ENCODE results near the gene INPP4B.
"Not testable (repeated sequence)": the region's sequence is repeated elsewhere in the genome, so short reads cannot be mapped to it uniquely, and the experiment has no call there.

The INPP4B gene

DNA sequence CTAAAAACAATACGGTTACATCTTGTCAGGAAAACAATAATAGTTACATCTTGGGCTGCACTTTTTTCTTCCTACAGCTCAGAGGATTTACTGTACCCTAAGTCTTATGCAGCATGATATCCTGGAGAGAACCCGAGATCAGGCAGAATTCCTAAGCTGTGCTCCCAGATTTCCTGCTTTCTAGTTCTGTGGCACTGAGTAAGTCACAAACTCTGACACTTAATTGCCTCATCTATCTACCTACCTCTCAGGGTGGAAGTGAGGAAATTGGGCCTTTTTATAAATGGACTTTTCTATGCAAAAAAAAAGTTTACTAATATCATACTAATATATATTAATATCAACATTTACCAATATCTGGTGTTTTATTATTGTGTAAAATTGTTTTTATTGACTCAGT is 438.5 kb downstream of the INPP4B start:
- peak overlapping the region; percentile 79 for H3K4me3 Mint-ChIP-seq

DNA sequence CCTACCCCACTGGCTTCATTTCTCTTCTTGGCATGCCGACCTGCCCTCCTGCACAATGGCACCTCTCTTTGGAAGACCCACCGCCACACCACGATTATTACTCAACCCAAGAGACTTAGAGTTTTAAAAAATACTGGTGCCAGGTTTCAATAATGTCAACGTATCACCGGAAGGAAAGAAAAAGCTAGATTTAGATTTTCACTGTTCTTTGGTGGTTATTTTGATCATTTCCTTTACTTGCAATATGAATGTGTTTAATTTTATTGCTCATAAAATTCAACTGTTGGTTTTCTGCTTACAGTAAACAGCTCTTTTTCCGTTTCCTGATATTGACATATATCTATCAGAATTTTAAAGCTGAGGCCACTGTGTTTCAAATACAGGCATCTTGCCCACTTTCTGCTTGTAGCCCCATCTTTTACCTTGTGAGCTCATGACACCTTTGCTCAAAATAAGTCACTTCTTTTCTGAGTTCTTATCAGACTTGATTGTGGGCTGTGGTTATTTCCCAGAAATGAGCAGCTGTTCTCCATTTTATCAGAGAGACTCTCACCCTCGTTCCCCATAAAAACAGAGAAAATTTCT is 439.1 kb downstream of the INPP4B start:
- peak overlapping the region; percentile 94 for H3K27ac Mint-ChIP-seq
- H3K9me3 Mint-ChIP-seq: no peaks in the 10 kb centered on the region
- peak overlapping the region; percentile 79 for H3K4me3 Mint-ChIP-seq
- peak in 1 of 2 donors; percentile 67 for DNase-seq (ENCODE audit: low spot score in 2 of 2)
- H3K36me3 Mint-ChIP-seq: peaks cover 44% of the 10 kb centered on the region
- H3K4me1 Mint-ChIP-seq: peaks cover 38% of the 10 kb centered on the region
- ATAC-seq: peak; percentile 73

More for the DNA sequence above, 438.5 kb downstream of the INPP4B start:
- DNase-seq (ENCODE audit: low spot score in 2 of 2) (no peak), ATAC-seq (no peak)
- peaks cover 38% of the 10 kb centered on the region for H3K36me3 Mint-ChIP-seq
- H3K27ac Mint-ChIP-seq: peak overlapping the region; percentile 94
- H3K4me1 Mint-ChIP-seq: peaks cover 40% of the 10 kb centered on the region
- no peaks in the 10 kb centered on the region for H3K9me3 Mint-ChIP-seq

DNA sequence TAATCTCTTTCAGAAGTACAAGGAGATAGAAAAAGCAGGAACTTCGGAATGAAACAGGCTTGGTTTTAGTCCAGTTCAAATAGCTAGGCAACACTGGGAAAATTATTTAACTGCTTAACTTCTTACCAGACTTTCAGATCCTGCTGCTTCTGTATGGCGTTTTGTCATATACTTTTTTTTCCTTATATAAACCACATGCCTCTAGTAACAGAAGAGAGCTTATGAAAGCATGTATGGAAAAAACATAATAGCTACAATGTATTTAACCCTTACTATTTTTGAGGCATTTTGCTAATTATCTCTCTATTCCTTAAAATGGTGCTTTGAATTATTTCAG is 439.6 kb downstream of the INPP4B start:
- peaks cover 38% of the 10 kb centered on the region for H3K4me1 Mint-ChIP-seq
- peak overlapping the region; percentile 79 for H3K4me3 Mint-ChIP-seq
- ATAC-seq: no peak

DNA sequence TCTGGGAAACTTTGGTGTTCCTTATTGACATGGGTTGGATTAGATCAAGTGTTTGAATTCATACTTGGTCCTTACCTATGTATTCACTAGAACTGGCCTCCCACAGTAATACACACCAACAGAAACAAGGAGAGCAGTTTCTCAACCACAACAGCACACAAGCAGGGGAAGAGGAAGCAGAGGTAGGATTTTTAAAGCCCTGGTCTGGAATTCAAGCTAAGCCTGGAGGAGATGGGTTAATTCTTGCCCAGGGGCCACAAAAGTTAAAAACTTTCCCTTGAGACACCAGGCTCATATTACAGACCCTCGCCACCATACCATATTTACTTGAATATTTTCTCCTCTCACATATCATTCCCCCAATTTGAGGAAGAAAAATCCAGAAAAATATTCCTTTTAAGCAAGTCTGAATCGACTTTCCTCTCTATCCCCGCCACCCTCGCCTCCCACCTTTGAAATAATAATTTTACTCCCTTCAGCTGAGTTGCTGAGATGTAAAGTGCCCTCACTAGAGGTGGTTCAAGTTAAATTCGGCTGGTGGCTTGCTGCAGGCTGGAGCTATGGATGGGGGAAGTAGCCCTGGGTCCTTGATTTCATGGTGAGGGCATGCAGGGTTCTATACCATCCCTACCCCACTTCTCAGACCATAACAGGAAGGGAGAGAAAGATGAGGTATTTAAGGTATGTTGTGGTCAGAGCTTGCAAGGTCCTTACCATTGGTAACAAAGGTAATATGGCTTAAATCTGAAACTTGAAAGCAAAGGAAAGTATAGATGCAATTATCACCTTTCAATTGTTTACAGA is 440.2 kb downstream of the INPP4B start:
- Mint-ChIP-seq H3K4me3 (peak overlapping the region; percentile 79), H3K36me3 (peaks cover 50% of the 10 kb centered on the region), H3K9me3 (no peaks in the 10 kb centered on the region), H3K4me1 (peaks cover 42% of the 10 kb centered on the region), H3K27ac (peak overlapping the region; percentile 94)
- no peak for DNase-seq (ENCODE audit: low spot score in 2 of 2)
- ATAC-seq: no peak

More for the DNA sequence above, 439.6 kb downstream of the INPP4B start:
- Mint-ChIP-seq H3K9me3 (no peaks in the 10 kb centered on the region), H3K27ac (peak overlapping the region; percentile 94), H3K36me3 (peaks cover 50% of the 10 kb centered on the region)
- DNase-seq (ENCODE audit: low spot score in 2 of 2): no peak

DNA sequence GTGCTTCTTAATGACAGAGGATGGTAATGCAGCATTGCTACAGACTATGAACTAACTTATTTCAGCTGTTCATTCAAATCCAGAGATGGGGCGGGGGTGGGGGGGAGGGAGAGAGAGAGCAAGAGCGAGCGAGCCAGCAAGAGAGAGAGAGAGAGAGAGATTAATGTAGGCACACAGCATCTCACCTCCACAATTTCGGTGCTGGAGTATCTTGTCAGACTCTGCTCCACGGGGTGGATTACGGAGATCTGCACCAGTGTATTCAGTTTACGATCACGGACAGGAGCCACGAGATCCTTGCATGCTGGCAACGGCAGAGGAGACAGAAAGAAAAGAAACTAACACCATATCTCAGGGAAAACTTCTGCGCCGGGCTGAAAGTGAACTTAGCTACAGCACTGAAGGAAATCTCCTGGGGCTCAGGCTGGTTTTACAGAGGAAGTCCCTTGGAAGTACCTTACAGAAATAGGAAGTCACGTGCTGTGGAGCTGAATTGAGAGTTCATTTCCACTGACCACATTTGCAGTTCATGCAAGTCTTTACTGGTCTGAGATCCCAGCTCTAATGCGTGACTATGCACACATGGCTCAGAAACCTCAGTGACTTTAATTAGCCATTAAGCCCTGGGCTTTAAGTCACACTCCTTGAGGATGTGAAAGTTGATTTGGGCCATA is 440.9 kb downstream of the INPP4B start:
- ATAC-seq (peak; percentile 74), DNase-seq (ENCODE audit: low spot score in 2 of 2) (peak; percentile 30 to 83)
- H3K4me1 Mint-ChIP-seq: peaks cover 45% of the 10 kb centered on the region
- H3K36me3 Mint-ChIP-seq: peaks cover 50% of the 10 kb centered on the region
- no peaks in the 10 kb centered on the region for H3K9me3 Mint-ChIP-seq
- peak overlapping the region; percentile 79 for H3K4me3 Mint-ChIP-seq
- H3K27ac Mint-ChIP-seq: peak overlapping the region; percentile 94

DNA sequence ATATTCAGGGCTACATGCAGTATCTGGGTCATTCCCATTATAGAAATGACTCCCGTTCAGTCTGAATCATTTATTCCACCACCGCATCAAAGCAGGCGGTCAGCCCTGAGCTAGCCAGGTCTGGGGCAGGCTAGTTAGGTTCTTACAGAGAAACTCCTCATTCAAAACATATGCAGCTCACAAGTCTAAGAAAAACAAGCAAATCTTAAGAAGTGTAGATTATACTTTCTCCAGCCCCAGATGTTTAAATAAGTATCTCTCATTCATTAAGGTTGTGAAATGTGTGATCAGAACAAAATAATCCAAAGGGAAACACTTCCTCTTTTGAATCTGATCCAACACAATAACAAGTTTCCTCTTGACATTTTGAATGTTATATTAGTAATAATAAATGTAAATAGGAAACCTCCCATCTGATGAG is 441.9 kb downstream of the INPP4B start:
- H3K9me3 Mint-ChIP-seq: no peaks in the 10 kb centered on the region
- peaks cover 58% of the 10 kb centered on the region for H3K36me3 Mint-ChIP-seq
- H3K27ac Mint-ChIP-seq: peak overlapping the region; percentile 94
- H3K4me1 Mint-ChIP-seq: peaks cover 55% of the 10 kb centered on the region
- DNase-seq (ENCODE audit: low spot score in 2 of 2) (no peak), ATAC-seq (peak; percentile 54)
- peak overlapping the region; percentile 79 for H3K4me3 Mint-ChIP-seq

DNA sequence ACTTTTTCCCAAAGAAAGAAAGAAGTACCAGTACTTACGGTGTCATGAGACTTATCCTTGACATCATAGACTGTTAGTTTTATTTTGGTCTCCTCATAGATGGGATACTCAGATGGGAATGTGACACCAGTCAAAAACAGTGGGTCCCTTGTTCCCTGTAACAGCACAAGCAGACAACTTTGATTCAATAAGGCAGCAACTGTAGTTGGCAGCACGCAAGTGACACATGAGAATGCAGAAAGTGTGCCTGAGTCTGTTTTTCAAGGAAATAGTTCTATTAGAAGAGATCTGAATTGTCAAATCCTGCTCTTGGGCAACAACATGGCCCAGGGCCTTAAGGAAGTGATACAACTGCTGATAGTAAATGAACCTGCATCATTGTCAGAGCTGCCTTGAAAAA is 443.2 kb downstream of the INPP4B start:
- Mint-ChIP-seq H3K9me3 (no peaks in the 10 kb centered on the region), H3K4me3 (peak overlapping the region; percentile 79), H3K4me1 (peaks cover 49% of the 10 kb centered on the region), H3K36me3 (peaks cover 71% of the 10 kb centered on the region), H3K27ac (peak overlapping the region; percentile 89)
- DNase-seq (ENCODE audit: low spot score in 2 of 2) (no peak), ATAC-seq (no peak)

DNA sequence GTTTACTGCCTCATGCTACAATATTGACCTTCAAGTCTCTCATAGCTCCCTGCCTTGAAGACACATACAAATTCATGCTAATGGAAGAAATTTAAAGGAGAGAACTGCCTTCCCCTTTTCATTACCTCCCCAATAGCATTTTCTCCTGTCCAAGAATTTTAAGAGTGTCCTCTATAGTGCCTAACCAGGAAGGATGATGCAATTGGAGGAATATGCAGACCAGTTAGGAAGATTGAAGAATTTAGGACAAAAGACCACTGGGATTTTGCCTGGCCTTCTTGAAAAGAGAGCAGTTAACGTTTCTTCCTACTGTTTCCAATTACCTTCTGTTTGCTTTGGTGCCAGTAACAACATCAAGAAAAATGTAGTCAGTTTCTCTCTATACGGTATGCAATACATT is 443.9 kb downstream of the INPP4B start:
- ATAC-seq (no peak), DNase-seq (ENCODE audit: low spot score in 2 of 2) (no peak)
- Mint-ChIP-seq H3K9me3 (no peaks in the 10 kb centered on the region), H3K36me3 (peaks cover 75% of the 10 kb centered on the region), H3K4me3 (peak overlapping the region; percentile 79), H3K4me1 (peaks cover 44% of the 10 kb centered on the region), H3K27ac (peak overlapping the region; percentile 89)

DNA sequence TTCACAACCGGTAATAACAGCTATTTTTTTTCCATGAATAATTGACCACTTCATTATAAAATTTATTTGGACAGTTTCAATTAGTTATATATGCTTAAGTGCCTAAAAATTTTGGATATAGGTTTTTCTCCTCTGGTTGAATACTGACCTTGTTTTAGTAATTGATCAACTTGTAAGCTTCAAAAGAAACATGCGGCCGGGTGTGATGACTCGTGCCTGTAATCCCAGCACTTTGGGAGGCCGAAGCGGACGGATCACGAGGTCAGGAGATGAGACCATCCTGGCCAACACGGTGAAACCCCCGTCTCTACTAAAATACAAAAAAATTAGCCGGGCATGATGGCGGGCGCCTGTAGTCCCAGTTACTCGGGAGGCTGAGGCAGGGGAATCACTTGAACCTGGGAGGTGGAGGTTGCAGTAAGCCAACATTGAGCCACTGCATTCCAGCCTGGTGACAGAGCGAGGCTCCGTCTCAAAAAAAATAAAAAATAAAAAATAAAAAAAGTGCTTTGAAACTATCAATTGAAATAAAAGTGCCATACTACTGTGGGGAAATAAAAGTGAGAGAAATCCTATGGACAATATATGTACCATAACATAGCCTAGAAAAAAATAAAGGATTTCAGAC is 448.6 kb downstream of the INPP4B start:
- not testable (repeated sequence) for DNase-seq (ENCODE audit: low spot score in 2 of 2); H3K9me3 Mint-ChIP-seq; ATAC-seq
- Mint-ChIP-seq H3K27ac (peak overlapping the region; percentile 95), H3K4me1 (peaks cover 60% of the 10 kb centered on the region), H3K36me3 (peaks cover 74% of the 10 kb centered on the region), H3K4me3 (peak overlapping the region; percentile 79)

DNA sequence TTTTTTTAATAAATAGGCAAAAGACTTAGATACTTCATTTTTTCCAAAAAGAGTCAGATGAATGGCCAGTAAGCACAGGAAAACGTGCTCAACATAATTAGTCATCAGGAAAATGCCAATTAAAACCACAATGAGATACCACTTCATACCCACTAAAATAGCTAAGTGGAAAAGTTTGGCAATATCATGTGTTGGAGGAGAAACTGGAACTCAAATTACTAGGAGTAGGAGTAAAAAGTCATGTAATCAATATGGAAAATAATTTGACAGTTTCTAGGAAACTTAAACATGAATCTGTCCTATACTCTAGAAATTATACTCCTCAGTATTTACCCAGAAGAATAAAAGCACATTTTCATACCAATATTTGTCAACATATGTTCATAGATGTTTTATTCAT is 449.8 kb downstream of the INPP4B start:
- Mint-ChIP-seq H3K9me3 (no peaks in the 10 kb centered on the region), H3K36me3 (peaks cover 64% of the 10 kb centered on the region), H3K4me1 (peaks cover 56% of the 10 kb centered on the region), H3K4me3 (peak overlapping the region; percentile 79), H3K27ac (peak overlapping the region; percentile 95)
- DNase-seq (ENCODE audit: low spot score in 2 of 2): no peak
- peak; percentile 66 for ATAC-seq

DNA sequence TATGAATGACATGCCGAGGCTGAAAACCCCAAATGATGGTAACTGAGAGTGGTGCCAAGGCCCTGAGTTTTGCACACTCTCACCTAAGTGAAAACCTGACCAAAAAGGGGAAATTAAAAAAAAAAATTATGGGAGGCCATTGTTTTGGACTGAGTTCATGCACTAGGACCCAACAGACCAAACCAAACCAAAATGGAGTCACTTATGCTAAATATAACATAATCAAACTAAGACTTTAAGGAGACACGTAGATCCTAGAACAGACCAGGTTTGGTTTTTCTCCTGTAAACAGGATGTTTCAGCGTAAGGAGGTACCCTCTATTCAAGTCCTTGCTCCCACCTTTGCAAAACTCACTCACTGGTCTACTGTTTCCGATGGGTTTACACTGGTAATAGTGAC is 453.0 kb downstream of the INPP4B start:
- H3K9me3 Mint-ChIP-seq: no peaks in the 10 kb centered on the region
- peak overlapping the region; percentile 43 for H3K27ac Mint-ChIP-seq
- no peak for ATAC-seq
- no peak for DNase-seq (ENCODE audit: low spot score in 2 of 2)
- H3K4me1 Mint-ChIP-seq: peaks cover 39% of the 10 kb centered on the region
- H3K4me3 Mint-ChIP-seq: no peak overlapping the region
- H3K36me3 Mint-ChIP-seq: peaks cover 44% of the 10 kb centered on the region

DNA sequence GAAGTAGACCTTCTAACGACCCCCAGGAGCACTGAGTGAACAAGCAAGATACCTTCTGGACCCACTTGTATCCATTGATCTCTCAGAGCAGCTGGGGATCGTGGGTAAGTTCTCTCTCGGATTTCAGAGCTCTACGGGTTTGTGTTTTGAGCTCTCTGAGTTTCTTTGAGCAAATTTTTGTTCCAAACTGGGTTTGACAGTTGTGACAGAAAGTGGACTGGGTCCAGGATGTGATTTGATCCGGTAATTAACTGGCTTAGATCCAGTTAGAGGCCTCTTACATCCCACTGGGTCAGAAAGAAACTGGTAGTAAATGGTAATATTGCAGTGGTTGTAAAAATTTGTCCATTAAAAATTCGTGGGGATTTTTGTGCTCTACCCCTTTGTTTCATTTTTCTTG is 459.2 kb downstream of the INPP4B start:
- Mint-ChIP-seq H3K36me3 (peaks cover 15% of the 10 kb centered on the region), H3K9me3 (no peaks in the 10 kb centered on the region)

DNA sequence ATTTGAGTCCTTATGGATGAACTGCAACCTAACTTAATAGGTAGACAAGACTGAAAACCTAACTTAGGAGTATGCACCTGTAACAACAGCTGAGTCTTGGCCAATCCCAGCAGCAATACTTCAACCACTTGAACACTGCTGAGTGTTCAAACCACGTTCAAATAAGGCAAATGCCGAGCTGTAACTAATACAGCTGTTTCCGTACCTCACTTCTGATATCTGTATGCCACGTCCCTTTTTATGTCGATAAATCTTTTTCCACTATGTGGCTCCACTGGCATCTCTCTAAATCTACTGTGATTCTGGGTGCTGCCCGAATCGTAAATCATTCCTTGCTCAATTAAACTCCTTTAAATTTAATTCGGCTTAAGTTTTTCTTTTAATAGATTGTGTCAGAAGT is 459.7 kb downstream of the INPP4B start:
- Mint-ChIP-seq H3K9me3 (no peaks in the 10 kb centered on the region), H3K36me3 (peaks cover 19% of the 10 kb centered on the region), H3K4me1 (peaks cover 24% of the 10 kb centered on the region), H3K4me3 (peak overlapping the region; percentile 30), H3K27ac (no peak overlapping the region)
- peak; percentile 36 for ATAC-seq
- DNase-seq (ENCODE audit: low spot score in 2 of 2): no peak

More for the DNA sequence above, 459.2 kb downstream of the INPP4B start:
- no peak for DNase-seq (ENCODE audit: low spot score in 2 of 2)
- ATAC-seq: no peak
- Mint-ChIP-seq H3K27ac (no peak overlapping the region), H3K4me3 (peak overlapping the region; percentile 30), H3K4me1 (peaks cover 24% of the 10 kb centered on the region)

DNA sequence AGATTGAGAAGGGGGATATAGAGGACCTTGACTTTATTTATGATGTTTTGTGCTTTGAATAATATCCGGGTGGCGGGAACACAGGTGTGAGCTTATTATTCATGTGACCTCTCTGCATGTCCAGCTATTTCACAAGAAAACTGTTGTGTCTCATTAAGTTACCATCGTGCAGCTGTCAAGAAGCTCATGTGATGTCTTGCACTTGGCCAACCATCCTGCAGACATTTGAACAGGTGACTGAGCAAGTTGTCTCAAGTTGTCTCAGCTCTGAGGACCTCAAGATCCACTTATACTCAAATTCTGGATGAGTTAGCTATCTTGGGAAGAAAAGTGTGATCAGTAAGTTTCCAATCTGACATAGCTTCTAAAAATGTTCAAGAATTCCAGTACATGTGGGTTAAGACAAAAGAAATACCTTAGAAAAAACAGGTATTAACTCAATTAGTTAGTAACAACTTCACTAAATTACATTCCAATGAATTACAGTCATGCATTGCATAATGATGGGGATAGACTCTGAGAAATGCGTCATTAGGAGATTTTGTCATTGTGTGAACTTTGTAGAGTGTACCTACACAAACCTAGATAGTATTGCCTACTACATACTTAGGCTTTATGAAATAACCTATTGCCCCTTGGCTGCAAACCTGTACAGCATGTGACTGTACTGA is 462.2 kb downstream of the INPP4B start:
- H3K27ac Mint-ChIP-seq: peak overlapping the region; percentile 3
- peaks cover 42% of the 10 kb centered on the region for H3K4me1 Mint-ChIP-seq
- peak overlapping the region; percentile 5 for H3K4me3 Mint-ChIP-seq
- H3K36me3 Mint-ChIP-seq: peaks cover 24% of the 10 kb centered on the region
- no peak for DNase-seq (ENCODE audit: low spot score in 2 of 2)
- ATAC-seq: no peak
- no peaks in the 10 kb centered on the region for H3K9me3 Mint-ChIP-seq

DNA sequence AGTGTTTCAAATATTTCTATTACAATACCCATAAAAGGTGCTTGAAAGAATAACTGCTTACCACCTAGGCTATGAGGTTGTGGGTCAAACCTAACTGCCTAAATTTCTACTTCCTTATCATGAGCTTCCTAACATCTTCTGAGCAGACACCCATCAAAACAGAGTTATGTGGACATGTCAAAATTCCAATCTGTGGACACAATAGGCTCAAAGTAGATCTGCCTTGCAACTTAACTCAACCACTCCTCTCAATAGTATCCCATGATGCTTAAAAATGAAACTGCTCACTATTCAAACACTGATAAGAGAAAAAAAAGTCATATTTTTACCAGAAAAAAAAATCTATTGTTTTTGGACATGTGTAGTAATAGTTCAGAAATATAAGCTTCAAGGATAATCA is 462.7 kb downstream of the INPP4B start:
- H3K27ac Mint-ChIP-seq: peak overlapping the region; percentile 3
- no peak for ATAC-seq
- peaks cover 24% of the 10 kb centered on the region for H3K36me3 Mint-ChIP-seq
- H3K4me1 Mint-ChIP-seq: peaks cover 42% of the 10 kb centered on the region
- DNase-seq (ENCODE audit: low spot score in 2 of 2): no peak
- no peaks in the 10 kb centered on the region for H3K9me3 Mint-ChIP-seq
- H3K4me3 Mint-ChIP-seq: peak overlapping the region; percentile 5
